T follicular helper cell (primary cell): ENCODE data around the gene WWP2.

Experiments
- DNase-seq: peaks from one replicate; pipeline ENCODE4 v3.0.0-alpha.2; 2020; ENCODE audit warnings: low read depth

WWP2 gene

DNA sequence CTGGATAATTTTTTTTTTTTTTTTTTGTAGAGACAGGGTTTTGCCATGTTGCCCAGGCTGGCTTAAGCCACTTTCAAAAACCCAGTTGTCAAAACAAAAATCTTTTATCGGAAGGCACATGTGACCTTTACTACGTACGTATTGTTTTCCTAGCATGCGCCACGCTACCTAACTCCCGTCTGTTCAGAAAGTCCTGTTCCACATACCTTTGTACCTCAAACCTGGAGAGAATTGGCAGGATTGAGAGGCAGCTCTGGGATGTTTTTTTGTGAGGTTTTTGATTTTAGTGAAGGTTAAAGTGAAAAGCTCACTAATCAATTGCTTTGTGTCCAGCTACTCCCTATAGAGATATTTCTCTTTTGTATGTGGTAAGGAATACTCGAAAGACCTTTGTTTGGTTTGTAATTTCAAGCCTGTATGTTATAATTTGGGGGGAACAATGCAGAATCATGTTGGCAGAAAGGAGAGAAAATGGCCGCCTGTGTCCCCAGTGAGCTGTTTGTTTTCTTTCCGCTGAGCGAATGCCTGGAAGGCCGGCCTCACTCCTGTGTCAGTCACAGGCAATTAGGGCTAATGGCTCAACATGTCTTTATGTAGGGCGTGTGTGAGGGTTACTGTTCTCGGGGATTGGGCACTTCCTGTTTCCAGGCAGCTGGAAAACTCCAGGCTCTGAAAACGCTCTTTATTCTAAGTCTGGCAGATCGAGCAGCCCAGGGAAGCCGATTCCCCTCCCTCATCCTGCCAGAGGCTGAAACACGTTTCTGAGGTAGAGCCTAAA lies 128.2 kb downstream of the WWP2 start:
- DNase-seq = no peak

DNA sequence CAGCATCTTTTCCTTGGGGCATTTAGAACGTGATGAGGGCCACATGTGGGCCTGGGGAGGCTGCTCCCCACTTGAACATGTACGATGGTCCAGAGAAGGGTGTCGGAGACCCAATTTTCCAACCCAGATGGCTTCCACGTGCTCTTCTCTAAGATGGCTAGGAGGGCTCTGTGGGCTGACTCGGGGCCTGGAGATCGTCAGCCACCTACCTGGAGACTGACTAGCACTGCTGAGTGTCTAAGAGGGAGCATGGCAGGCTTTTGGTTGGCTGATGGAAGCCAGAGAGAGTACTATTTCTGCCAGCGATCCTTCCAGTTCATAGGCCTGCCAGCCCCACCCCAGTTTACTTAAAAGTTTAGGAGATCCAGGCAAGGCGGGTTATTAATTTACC lies 128.8 kb downstream of the WWP2 start:
- DNase-seq = no peak

DNA sequence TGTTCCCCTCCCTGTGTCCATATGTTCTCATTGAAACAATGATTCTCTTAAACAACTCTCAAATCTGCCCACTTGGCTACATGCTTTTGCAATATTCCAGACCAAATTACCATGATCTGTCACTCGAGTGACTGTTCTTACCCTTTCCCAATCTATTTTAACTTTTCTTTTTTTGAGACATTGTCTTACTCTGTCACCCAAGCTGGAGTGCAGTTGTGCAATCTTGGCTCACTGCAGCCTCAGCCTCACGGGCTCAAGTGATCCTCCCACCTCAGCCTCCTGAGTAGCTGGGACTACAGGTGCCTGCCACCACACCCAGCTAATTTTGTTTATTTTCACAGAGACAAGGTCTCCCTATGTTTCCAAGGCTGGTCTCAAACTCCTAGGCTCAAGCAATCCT lies 130.2 kb downstream of the WWP2 start:
- no peak for DNase-seq

DNA sequence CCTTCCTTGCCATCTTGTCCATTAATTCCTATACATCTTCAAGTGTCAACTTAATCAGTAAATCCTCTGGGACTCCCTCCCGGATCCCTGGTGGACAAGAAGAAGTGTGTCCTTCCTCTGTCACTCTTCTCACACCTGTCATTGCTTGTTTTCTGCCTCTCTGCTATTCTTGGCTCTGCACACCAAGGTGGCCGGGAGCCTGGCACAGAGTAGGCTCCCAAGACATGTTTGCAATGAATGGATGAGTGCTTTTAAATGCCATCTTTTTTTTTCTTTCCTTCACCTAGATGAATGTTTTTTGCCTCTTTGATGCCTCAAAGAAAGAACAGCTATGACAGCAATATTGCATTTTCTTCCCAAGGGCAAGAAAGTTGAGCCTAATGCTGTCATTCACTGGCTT lies 131.0 kb downstream of the WWP2 start:
- no peak for DNase-seq

DNA sequence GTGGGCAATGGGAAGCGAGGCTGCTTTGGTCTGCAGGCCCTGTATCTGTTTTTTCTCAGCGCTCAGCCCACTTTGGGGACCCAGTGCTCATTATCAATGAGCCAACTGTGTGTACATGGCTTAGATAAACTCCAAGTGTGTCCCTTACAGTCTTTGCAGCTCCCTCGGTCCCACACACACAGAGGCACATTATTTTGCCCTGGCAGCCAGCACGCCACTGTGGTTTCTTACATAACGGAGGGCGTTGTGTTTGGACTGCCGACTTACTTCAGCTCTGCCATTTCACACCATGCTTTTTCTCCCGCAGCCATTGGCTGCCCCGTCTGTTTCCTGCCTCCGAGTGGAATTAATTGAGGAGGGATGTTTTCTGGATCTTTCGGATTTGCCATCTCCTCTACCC lies 132.5 kb downstream of the WWP2 start:
- DNase-seq = no peak

DNA sequence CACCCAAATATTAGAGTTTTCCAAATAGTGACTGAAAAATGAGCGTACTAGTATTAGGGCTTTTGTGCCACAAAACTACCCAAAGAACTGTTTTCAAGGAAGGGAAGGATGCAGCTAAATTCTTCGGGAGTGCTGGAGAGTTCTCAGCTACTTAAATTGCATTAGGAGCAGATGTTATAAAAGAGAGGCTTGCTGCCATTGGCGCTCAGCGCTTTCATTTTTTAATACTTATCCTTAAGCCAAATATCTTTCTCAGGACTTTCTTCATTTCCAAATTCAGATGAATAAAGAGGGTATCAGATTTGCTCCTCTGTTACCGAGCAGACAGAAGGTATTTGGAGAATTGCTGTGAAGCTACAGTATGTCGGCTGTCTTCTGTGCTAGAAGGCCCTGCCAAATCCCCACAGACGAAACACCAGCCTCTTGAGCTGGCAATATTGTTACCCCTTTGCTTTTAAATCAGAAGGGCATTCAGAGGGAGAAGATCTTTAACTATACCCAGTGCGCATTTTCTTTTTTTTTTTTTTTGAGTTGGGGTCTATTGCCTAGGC lies 141.8 kb downstream of the WWP2 start:
- no peak for DNase-seq

DNA sequence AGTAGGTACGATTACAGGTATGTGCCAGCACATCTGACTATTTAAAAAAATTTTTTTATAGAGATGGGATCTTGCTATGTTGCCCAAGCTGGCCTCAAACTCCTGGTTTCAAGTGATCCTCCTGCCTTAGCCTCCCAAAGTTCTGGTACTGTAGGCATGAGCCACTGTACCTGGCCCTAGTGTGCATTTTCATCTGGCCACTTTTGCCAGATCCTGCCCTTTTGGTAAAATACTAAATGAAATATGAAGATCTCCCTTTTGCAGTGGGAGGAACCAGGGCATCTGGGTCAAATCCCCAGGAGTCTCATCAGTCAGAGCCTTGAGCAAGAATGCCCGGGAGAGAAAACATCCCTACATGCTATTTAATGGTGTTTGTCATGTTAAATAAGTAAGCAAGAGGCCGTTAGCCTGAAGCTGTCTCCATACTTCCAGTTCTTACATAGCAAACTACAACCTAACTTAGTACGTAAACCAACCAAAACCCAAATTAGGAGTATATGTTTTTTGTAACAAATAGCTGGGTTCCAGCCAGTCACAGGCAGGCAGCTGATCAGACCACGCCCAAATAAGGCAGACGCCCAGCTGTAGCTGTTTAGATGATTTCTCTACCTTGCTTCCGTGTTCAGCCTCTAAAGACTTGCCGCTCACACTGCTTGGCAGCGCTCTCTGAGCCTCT lies 142.5 kb downstream of the WWP2 start:
- DNase-seq = no peak

DNA sequence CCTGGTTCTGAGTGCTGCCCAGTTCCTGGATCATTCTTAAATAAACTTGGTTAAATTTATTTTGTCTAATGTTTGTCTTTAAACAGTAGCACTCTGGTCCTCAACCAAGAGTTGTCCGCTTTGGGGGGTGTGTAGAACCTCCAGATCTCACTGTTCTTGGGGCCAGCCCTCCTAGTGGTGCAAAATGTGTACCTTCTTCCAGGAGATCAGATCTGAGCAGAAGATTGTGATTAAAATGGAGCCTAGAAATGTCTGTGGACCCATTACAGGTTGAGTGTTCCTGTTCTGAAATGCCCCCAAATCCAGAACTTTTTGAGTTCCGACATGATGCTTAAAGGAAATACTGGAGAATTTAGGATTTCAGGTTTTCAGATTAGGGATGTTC lies 143.0 kb downstream of the WWP2 start:
- DNase-seq = no peak

DNA sequence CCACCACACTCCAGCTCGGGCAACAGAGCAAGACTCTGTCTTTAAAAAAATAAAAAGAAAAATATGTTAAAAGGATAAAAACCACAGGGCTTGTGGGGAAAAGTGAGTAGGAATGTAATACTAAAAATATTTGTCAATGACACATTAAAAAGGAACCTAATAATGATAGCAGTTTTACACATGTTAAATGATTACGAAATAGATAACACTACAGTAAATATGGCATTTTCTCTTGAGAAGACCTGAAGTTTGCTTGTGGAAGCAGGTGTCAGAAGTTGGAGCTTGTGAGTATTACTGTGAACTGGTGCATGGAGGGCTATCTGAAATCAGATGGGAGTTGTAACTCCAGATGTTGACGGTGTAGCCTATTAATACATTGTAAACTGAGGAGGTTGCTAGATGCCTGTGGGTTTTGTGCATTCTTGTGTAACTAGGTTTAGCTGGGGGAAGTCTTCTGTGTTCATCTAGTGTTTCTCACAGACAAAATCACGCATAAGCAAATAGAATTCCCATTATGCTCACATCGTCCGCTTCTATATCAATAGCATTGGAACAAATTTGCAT lies 144.8 kb downstream of the WWP2 start:
- DNase-seq = no peak

DNA sequence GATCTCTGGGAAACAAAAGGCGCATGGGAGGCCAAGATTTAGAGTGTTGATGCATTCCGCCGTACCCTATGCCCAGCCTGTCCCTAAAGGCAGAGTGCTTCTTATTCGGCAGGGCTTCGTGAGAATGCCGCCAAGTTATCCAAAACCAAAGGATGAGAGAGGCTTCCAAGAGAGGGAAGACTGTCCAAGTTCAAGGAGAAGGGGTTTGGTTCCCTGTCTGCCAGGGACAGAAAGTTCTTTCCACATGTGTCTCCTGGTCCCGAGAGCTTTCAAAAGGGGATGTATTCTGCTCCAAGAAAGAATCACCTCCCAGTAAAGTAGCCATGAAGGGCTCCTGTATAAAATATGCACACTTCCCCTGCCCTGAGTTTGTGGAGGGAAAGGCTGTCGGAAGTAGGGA lies 146.9 kb downstream of the WWP2 start:
- DNase-seq = no peak

DNA sequence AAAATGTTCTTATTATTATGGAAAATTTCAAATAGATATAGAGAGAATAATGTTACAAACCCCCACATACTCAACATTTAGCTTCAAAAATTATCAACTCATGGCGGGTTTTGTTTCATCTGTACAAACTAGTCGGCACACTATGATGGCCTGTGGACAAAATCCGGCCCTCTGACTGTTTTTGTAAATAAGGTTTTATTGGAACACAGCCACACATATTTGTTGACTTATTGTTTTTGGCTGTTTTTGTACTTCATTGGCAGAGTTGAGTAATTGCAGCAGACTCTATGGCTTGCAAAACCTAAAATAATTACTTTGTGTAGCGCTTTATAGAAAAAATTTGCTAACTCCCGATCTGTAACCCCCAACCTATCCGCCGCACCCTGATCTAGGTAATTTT lies 147.6 kb downstream of the WWP2 start:
- no peak for DNase-seq

DNA sequence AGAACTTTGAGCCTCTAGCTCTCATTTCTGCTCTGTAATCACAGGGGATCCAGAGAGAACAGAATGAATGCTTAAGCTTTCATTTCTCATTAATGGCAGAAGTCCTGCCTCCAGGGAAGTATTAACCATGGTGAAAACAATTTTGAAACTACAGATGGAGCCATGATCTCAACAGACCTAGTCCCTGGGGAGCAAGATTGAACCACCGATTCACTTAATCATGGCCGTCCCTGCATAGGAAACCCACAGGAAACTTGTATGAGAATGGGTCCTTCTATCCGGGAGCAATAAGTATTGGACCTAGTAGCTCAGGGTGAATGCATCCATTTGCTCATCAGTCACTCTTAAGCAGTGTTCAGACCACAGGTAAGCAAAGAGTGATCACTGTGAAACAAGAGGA lies 148.8 kb downstream of the WWP2 start:
- DNase-seq = no peak

DNA sequence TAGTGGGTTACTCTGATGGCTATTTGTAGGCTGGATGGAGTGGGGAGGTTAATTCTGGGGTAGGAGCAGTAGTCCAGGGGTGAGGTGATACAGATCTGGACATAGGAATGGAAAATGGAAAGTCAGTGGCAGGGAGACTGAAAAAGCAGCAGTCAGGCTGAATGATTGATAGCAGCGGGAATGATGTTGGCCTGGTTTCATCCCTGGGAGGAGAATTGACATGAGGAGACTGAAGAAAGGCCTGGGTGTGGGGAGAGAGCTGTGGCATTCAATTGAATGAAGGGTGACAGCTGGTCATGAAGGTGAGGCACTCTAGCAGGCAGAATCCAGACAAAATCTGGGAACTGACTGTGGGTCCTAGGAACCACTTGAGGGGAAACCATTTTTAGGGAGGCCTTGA lies 154.3 kb downstream of the WWP2 start:
- no peak for DNase-seq

DNA sequence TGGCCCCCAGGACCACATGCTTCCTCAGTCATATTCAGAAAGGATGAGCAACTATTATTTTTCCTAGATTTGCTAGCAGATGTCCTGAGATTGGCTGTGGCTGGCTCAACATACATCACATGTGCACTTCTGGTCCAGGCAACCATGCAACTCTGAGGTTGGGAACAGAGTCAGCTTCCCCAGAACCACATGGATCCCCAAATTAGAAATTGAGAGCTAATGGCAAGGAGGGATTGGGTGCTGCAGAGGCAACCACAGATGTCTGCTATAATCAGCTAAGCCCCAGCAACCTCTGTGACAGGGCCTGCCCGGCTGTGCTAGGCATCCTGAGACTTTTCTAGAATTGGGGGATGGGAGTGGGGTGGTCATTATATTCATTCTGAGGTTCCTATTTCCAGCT lies 155.2 kb downstream of the WWP2 start:
- no peak for DNase-seq

DNA sequence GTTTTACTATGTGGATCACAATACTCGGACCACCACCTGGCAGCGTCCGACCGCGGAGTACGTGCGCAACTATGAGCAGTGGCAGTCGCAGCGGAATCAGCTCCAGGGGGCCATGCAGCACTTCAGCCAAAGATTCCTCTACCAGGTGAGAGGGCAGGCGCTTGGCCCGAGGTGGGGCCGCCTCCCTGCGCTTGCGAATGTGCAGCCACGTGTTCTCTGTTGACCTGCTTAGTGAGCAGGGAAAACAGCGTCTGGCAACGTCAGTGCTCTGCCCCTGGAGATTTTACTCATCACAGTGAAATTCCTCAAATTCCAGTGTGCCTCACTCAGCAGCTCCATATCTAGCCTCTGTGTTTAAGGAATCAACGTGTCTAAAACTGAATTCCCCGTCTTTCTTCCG lies 155.6 kb downstream of the WWP2 start:
- no peak for DNase-seq

DNA sequence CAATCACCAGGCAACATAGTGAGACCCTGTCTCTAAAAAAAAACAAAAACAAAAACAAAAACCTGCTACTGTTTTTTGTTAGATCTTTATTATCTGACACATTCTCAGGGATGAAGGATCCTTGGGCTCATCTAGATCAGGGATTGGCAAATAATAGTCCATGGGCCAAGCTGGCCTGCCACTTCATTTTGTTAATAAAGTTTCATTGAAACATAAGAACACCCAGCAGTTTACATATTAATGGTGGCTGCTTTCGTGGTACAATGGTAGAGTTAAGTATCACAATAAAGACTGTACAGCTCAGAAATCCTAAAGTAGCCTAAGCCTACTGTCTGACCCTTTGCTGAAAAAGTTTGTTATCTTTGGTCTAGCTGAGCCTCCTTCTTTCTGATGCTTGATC lies 156.1 kb downstream of the WWP2 start:
- DNase-seq = no peak

DNA sequence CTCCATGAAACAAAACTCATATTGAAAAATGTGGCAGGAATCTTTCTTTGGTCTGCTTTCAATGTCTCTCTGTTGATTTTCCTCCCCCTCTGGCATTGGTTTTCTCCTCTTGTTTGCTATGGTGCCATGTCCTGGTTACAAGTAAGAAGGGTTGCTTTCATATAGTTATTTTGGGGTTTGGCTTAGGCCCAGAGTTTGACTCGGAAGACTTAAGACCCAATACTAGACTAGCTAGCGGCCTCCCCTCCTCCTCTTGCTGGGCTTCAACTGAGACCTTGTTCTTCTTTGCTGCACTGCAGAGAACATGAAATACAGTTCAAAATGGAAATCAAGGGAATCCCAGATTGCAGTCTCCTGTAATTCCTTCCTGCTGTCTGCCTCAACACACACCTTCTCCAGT lies 159.0 kb downstream of the WWP2 start:
- DNase-seq = no peak

DNA sequence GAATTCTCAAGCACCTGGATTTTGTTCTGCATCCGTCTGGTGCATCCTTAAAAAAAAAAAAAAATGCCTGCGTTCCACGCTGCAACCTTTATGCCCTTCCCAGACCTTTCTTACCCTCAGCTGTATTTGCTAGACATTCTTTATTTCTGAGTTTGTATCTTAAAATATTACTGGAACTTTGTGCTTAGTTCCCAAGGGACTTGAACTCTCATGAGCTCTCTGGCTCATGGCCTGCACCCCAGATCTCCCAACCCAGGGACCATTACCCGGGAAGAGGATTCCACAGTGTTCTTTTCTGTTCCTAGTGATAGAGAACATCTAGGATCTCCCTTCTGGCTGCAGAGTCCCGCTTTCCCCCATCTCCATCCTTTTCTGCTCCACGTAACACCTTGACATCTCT lies 160.1 kb downstream of the WWP2 start:
- DNase-seq = no peak

DNA sequence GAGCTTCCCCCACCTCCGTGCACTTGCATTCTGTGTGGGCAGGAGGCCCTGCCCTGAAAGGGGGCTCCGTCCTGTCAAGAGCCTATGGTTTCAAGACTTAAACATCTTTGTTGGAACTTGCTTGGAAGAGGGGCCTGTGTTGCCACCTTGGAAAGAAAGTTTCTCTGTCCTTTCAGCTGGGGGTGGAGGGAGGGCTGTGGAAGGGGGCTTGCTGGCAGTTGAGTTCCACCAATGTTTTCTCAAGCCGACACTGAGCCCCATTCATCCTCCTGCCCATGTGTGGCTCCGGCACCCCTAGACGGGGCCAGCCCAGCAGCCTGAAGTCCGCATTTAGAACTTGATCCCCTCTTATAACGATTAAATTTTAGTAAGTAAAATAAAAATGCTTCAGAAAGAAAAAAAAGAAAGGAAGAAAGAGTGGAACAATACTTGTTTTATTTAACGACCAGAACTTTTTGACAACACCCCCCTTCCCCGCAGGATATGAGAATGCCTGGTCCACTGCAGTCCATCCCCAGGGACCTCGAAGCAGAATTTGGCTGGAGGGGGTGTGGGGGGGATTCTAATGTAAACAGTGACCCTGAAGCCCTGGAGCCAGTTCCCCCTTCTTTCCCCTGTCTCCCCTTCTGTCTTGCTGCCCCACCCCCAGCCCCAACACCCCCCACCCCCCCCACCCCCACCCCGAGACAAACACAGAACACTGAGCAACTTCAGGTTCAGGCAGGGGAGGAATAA lies 162.1 kb downstream of the WWP2 start:
- DNase-seq = no peak

DNA sequence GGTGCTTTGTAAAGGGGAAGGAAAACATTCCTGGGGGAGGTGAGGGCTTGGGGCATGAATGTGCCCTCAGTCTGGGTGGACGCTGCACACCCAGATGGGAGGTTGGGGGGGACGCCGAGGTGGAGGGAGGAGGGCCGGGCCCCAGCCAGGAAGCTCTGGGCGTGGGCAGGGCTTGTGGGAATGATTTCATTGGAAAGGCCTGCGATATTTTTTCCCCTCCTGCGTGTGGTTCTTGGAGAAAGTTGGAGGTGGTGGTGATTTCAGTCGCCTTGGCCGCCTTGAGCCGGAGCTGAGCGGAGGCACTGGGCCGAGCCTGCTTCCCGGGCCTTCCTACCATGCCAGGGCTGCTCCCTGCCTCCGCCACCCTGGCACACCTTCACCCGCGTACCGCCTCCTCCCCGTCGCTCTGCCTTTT lies 162.7 kb downstream of the WWP2 start:
- no peak for DNase-seq

DNA sequence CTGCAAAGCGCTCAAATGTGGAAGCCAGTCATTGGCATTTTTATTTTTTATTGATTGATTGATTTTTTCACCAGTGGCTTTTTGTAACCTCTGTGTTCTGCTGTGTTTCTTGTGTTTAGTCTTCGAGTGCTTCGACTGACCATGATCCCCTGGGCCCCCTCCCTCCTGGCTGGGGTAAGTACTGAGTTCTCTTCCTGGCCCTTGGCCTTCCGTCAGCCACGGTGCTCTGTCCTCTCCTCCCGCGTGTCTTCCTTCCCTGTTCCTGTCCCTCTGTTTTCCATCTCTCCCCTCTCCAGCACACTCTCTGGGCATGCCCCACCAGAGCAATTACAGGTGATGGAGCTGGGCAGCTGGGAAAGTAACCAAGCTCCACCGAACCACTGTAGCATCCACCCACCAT lies 163.2 kb downstream of the WWP2 start:
- DNase-seq = no peak

DNA sequence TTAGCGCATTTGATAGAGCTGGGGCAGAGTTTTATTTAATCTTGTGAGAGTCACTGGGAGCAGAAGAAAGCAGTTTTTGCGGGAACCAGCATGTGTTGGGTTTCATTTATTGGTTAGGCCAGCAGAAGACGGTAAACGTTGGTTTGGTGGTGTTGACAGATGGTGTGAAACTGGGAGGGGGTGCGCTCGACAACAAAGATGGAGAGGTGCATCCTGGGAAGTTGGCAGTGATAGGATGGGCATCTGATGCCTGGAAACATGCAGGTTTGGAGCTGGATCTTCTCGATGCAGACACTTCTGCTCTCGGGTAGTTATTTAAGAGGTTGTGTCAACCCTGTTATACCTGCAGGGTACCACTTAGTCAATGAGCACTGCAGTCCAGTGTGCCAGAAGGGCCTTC lies 164.1 kb downstream of the WWP2 start:
- DNase-seq = no peak
